CD4-positive, alpha-beta memory T cell (primary cell): ENCODE data around the gene RNF208. TPM values are rescaled to one million over a fixed set of nuclear protein-coding genes. Genes with fewer than 3 reads are reported as not detected.
"Not testable (repeated sequence)": the region's sequence is repeated elsewhere in the genome, so short reads cannot be mapped to it uniquely, and the experiment has no call there.

Experiments
- CTCF ChIA-PET: fragments of 350-600 bp; sonication (Branson Sonifier 250); formaldehyde crosslinking; loops from one replicate; lab custom pipeline; 2021; ENCODE audit warnings: inconsistent platforms; ENCODE audit not compliant: partially characterized antibody; lab: Charles Lee
- POLR2A ChIA-PET: fragments of 350-600 bp; sonication (Branson Sonifier 250); formaldehyde crosslinking; loops from one replicate; lab custom pipeline; 2021; ENCODE audit not compliant: partially characterized antibody; lab: Charles Lee
- DNase-seq, 5 donors: peaks; one replicate each; pipeline versions ENCODE4 v3.0.0 to v3.0.0-alpha.2; 2020 to 2022; ENCODE audit warnings: mixed read lengths in 1 of 5
- H3K27ac ChIP-seq: one replicate; pipeline ENCODE4 v1.7.0; 2013; ENCODE audit warnings: low read depth, low read length
- H3K27me3 ChIP-seq: 2 replicates; pipeline ENCODE4 v1.7.0; 2013; ENCODE audit warnings: mild to moderate bottlenecking, low read length, moderate library complexity; ENCODE audit not compliant: insufficient read depth
- H3K36me3 ChIP-seq: 2 replicates; pipeline ENCODE4 v1.7.0; 2013; ENCODE audit warnings: mild to moderate bottlenecking, low read length, moderate library complexity; ENCODE audit not compliant: insufficient read depth
- H3K4me1 ChIP-seq: 2 replicates; pipeline ENCODE4 v1.7.0; 2013; ENCODE audit warnings: mild to moderate bottlenecking, low read length, moderate library complexity; ENCODE audit not compliant: insufficient read depth
- H3K4me3 ChIP-seq, 2 donors: one replicate each; pipeline ENCODE4 v1.7.0; 2013; ENCODE audit warnings: low read length in 2 of 2, mild to moderate bottlenecking in 1 of 2
- H3K9me3 ChIP-seq, 2 donors: one replicate each; pipeline ENCODE4 v1.7.0; 2013; ENCODE audit warnings: low read length in 2 of 2, control low read depth in 1 of 2; ENCODE audit not compliant: control insufficient read depth in 1 of 2
- H3K27ac Mint-ChIP-seq, 7 donors: one replicate each; pipeline ENCODE4 v1.8.0; 2020 to 2021; ENCODE audit warnings: mixed read lengths in 7 of 7, mild to moderate bottlenecking in 6 of 7, inconsistent platforms in 3 of 7, moderate library complexity in 3 of 7
- H3K27me3 Mint-ChIP-seq, 2 donors: one replicate each; pipeline ENCODE4 v1.8.0; 2020 to 2021; ENCODE audit warnings: mixed read lengths in 2 of 2
- H3K36me3 Mint-ChIP-seq, 2 donors: one replicate each; pipeline ENCODE4 v1.8.0; 2020 to 2021; ENCODE audit warnings: mixed read lengths in 2 of 2, inconsistent platforms in 1 of 2, mild to moderate bottlenecking in 1 of 2
- H3K4me1 Mint-ChIP-seq, 4 donors: one replicate each; pipeline ENCODE4 v1.8.0; 2020 to 2021; ENCODE audit warnings: mixed read lengths in 4 of 4, mild to moderate bottlenecking in 1 of 4
- H3K4me3 Mint-ChIP-seq, 8 donors: one replicate each; pipeline ENCODE4 v1.8.0; 2020 to 2021; ENCODE audit warnings: mixed read lengths in 8 of 8, mild to moderate bottlenecking in 7 of 8, moderate library complexity in 6 of 8, inconsistent platforms in 3 of 8
- H3K9me3 Mint-ChIP-seq, 8 donors: one replicate each; pipeline ENCODE4 v1.8.0; 2020 to 2021; ENCODE audit warnings: mixed read lengths in 8 of 8, mild to moderate bottlenecking in 5 of 8, inconsistent platforms in 3 of 8, moderate library complexity in 1 of 8
- intact Hi-C: fragments of 100-400 bp; cut with micrococcal nuclease; formaldehyde crosslinking; loops from one replicate; pipeline ENCODE4 v1.15.1; 2023
- polyA plus RNA-seq, 2 donors: library from polyadenylated mRNA; unstranded; fragments of 300-500 nt; fragmentation: Illumina TruSeq; gene quantifications; one replicate each; pipeline ENCODE4 v1.2.3, GENCODE V29; 2021
- total RNA-seq, 2 experiments: library from RNA; stranded (reverse); gene quantifications; one replicate each; pipeline ENCODE4 v1.2.3, GENCODE V29; 2021

The RNF208 gene
- total and polyA plus RNA-seq, 4 experiments from 2014 or later = 0.64 to 1.3 TPM; not detected in 2

DNA sequence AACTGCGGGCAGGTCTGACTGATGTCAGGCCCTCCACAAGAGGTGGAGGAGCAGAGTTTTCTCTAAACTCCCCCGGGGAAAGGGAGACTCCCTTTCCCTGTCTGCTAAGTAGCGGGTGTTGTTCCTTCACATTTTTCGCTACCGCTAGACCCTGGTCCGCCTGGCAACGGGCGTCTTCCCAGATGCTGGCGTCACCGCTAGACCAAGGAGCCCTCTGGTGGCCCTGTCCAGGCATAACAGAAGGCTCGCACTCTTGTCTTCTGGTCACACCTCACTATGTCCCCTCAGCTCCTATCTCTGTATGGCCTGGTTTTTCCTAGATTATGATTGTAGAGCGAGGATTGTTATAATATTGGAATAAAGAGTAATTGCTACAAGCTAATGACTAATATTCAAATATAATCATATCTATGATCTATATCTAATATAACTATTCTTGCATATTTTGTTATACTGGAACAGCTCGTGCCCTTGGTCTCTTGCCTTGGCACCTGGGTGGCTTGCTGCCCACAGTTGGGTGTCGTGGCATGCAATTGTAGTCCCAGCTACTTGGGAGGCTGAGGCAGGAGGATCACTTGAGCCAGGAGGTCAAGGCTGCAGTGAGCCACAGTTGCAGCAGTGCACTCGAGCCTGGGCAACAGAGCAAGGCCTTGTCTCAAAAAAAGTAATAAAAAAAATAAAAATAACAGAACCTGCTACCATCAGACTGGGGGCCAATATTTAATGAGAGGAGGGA lies 40.3 kb upstream of the RNF208 start:
- H3K4me1 Mint-ChIP-seq, H3K9me3 ChIP-seq, H3K27ac Mint-ChIP-seq, H3K4me1 ChIP-seq, H3K27me3 Mint-ChIP-seq, H3K27me3 ChIP-seq, H3K4me3 Mint-ChIP-seq, H3K4me3 ChIP-seq, H3K27ac ChIP-seq, H3K9me3 Mint-ChIP-seq, intact Hi-C loops: not testable (repeated sequence)
- peaks cover 11 to 14% of the 10 kb centered on the region in 2 donors for H3K36me3 Mint-ChIP-seq
- POLR2A ChIA-PET = interaction anchor here (1.3 kb wide), 1 partner anchor 22 kb away, joined by 3 read pairs; no protein-coding TSS in a partner anchor
- CTCF ChIA-PET = interaction anchor here (2.7 kb wide), 1 partner anchor 26 kb away, joined by 13 read pairs; no protein-coding TSS in a partner anchor
- peaks cover 27% of the 10 kb centered on the region for H3K36me3 ChIP-seq
- DNase-seq = peak in 1 of 5 donors; percentile 4

DNA sequence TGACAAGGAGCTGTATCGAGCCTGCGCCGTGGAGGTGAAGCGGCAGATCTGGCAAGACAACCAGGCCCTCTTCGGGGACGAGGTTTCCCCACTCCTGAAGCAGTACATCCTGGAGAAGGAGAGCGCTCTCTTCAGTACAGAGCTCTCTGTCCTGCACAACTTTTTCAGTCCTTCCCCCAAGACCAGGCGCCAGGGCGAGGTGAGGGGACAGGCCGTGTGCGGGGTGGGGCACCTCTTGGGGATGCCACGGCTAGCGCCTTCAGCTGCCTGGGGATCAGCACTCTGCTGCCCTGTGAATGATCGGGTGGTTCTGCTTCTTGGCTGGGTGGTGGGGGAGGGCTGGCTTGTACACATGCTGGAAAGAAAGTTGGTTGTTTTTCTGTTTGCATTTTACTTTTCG lies 34.8 kb upstream of the RNF208 start:
- H3K27ac Mint-ChIP-seq = peak overlapping the region in 3 of 7 donors; percentile 21 to 71 (median 70)
- Histone ChIP-seq H3K4me3 (no peak overlapping the region), H3K27ac (no peak overlapping the region), H3K9me3 (no peaks in the 10 kb centered on the region), H3K27me3 (no peaks in the 10 kb centered on the region), H3K36me3 (peaks cover 8% of the 10 kb centered on the region), H3K4me1 (peaks cover 25% of the 10 kb centered on the region)
- ChIA-PET CTCF (interaction anchor here (0.9 to 2.5 kb wide), 3 partner anchors 16 to 45 kb away, joined by 3 to 14 read pairs (median 9); partner anchors contain the start of genes NRARP and TUBB4B), POLR2A (interaction anchor here (1.0 to 10.6 kb wide), 9 partner anchors 16 to 449 kb away, joined by 3 to 260 read pairs (median 6); partner anchors contain the start of genes ANAPC2, EXD3, MAN1B1 and NOXA1)
- intact Hi-C loops = no loop called here
- peaks cover 7 to 10% of the 10 kb centered on the region in 2 donors for H3K36me3 Mint-ChIP-seq
- H3K4me1 Mint-ChIP-seq = peaks cover 2 to 30% (median 10%) of the 10 kb centered on the region in 4 donors
- peak overlapping the region; percentile 88 to 94 (median 92) for H3K4me3 Mint-ChIP-seq
- peaks cover 0 to 3% (median 0%) of the 10 kb centered on the region in 8 donors for H3K9me3 Mint-ChIP-seq
- no peak for DNase-seq
- H3K27me3 Mint-ChIP-seq = no peaks in the 10 kb centered on the region

DNA sequence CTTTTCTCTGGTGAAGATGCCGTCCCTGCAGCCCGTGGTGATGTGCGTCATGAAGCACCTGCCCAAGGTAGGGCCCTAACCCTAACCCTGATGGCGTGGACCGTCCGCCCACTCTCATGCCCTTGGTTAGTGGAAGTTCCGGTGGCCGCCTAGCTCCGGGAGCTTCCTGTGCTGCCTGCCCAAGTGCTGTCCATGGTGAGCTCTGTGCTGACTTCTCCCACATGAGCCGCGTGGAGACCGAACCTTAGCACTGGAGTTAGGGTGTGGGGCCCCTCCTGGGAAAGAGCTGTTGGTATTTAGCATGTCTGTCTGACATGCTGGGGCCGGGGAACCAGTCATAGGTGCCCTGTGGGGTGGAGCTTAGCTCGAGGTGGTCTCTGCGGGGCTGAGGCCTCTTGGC lies 34.3 kb upstream of the RNF208 start:
- intact Hi-C loops = no loop called here
- H3K27me3 Mint-ChIP-seq = no peaks in the 10 kb centered on the region
- Histone ChIP-seq H3K4me3 (peak overlapping the region; percentile 66 to 78), H3K27ac (no peak overlapping the region), H3K9me3 (no peaks in the 10 kb centered on the region), H3K27me3 (no peaks in the 10 kb centered on the region), H3K36me3 (peaks cover 8% of the 10 kb centered on the region), H3K4me1 (peaks cover 25% of the 10 kb centered on the region)
- peaks cover 2 to 25% (median 10%) of the 10 kb centered on the region in 4 donors for H3K4me1 Mint-ChIP-seq
- H3K9me3 Mint-ChIP-seq = peaks cover 0 to 3% (median 0%) of the 10 kb centered on the region in 8 donors
- DNase-seq = no peak
- ChIA-PET CTCF (interaction anchor here (0.6 to 2.5 kb wide), 4 partner anchors 16 to 138 kb away, joined by 3 to 14 read pairs (median 6); partner anchors contain the start of genes NRARP and TUBB4B), POLR2A (interaction anchor here (0.6 to 10.6 kb wide), 12 partner anchors 9 to 448 kb away, joined by 3 to 260 read pairs (median 6); partner anchors contain the start of genes ANAPC2, EXD3, MAN1B1 and NOXA1)
- H3K4me3 Mint-ChIP-seq = peak overlapping the region; percentile 88 to 94 (median 92)
- H3K36me3 Mint-ChIP-seq = peaks cover 2 to 5% of the 10 kb centered on the region in 2 donors
- H3K27ac Mint-ChIP-seq = peak overlapping the region in 1 of 7 donors; percentile 71

DNA sequence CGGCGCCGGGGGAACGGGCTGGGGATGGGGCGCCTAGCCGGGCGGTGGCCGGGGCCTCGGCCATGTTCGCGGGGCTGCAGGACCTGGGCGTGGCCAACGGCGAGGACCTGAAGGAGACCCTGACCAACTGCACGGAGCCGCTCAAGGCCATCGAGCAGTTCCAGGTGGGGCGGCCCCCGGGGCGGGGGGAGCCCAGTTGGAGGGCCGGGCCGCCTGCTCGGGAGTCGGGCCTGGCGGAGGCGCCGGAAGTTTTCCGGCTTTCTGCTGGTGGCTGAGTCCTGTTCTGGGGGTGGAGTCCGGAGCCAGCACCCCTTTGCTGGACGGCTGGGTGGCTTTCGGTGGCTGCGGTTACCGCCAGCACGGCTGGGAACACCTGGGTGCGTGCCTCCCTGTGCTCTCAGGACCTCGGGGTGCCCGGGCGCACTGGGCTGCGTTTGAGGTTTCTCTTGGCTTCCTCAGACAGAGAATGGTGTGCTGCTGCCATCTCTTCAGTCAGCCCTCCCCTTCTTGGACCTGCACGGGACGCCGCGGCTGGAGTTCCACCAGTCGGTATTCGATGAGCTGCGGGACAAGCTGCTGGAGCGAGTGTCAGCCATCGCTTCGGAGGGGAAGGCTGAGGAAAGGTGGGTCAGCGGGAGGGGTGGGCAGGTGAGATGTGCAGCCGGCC lies 33.5 kb upstream of the RNF208 start:
- peaks cover 8% of the 10 kb centered on the region for H3K36me3 ChIP-seq
- H3K9me3 ChIP-seq = no peaks in the 10 kb centered on the region
- peaks cover 2 to 24% (median 10%) of the 10 kb centered on the region in 4 donors for H3K4me1 Mint-ChIP-seq
- H3K4me1 ChIP-seq = peaks cover 25% of the 10 kb centered on the region
- H3K9me3 Mint-ChIP-seq = peaks cover 0 to 3% (median 0%) of the 10 kb centered on the region in 8 donors
- ChIA-PET POLR2A (interaction anchor here (0.6 to 10.6 kb wide), 17 partner anchors 10 to 447 kb away, joined by 3 to 260 read pairs (median 5); partner anchors contain the start of genes ANAPC2, CYSRT1, EXD3 and MAN1B1), CTCF (interaction anchor here (0.6 to 2.5 kb wide), 7 partner anchors 15 to 138 kb away, joined by 3 to 14 read pairs (median 3); partner anchors contain the start of gene TUBB4B)
- intact Hi-C loops = loop anchor here (1.0 kb wide), 3 partner anchors 14 to 169 kb away; partner anchors contain the start of genes MAN1B1 and TUBB4B
- no peaks in the 10 kb centered on the region for H3K27me3 ChIP-seq
- DNase-seq = peak in 1 of 5 donors; percentile 56
- H3K27me3 Mint-ChIP-seq = no peaks in the 10 kb centered on the region
- peak overlapping the region; percentile 88 to 94 (median 92) for H3K4me3 Mint-ChIP-seq
- peak overlapping the region in 6 of 7 donors; percentile 43 to 92 (median 65) for H3K27ac Mint-ChIP-seq
- H3K36me3 Mint-ChIP-seq = peaks cover 2 to 5% of the 10 kb centered on the region in 2 donors
- H3K4me3 ChIP-seq = peak overlapping the region; percentile 66 to 78
- peak overlapping the region; percentile 69 for H3K27ac ChIP-seq

DNA sequence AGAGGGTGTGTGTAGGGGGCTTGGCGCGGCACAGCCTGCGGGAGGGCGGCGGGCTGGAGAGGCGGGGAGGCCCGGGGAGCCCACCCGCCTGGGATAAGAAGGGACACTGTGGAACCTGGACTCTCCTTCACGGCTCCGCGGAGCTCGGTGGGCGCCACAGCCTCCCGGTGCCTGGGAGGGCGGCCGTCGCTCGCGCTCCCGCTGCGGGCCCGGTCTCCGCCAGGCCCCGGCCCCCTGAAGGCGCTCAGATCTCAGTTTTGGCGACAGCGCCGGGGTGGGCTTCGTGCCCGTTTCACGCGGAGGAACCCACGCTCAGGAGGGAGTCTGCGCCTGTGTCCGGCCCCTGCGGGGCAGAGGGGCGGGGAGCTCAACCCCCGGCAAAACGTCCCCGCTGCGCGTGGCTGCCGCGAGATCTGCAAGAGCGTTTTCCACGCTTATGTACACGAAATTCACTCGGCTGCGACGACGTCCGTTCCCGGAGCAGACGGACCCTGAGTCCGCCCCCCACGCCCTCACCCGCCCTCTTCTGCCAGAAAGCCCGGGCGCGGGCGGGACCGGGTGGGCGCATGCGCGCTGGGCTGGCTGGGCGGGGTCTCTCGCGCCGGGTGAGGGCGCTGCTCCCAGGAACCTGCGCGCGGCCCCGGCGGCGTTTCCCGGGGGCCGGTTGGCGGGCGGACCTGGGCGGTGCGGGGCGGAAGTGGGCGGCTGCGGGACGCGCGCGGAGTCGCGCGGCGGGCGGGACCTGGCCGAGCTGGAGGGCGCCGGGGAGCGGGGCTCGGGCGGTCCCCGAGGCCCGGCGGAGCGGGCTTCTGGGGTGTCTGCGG lies 32.8 kb upstream of the RNF208 start, which contains the start of gene NELFB:
TSS of gene NELFB (plus strand) at position 704 of the 824 bp plus-strand sequence.
- intact Hi-C loops = loop anchor here (1.0 kb wide), 3 partner anchors 14 to 169 kb away; partner anchors contain the start of genes MAN1B1 and TUBB4B
- H3K36me3 Mint-ChIP-seq = peaks cover 2 to 5% of the 10 kb centered on the region in 2 donors
- peaks cover 25% of the 10 kb centered on the region for H3K4me1 ChIP-seq
- H3K27ac ChIP-seq = peak within 1 kb of the TSS; percentile 69
- ChIA-PET CTCF (interaction anchor here (0.9 to 2.0 kb wide), 7 partner anchors 12 to 159 kb away, joined by 3 to 10 read pairs (median 3); partner anchors contain the start of gene TUBB4B), POLR2A (interaction anchor here (0.6 to 10.6 kb wide), 14 partner anchors 11 to 168 kb away, joined by 3 to 260 read pairs (median 5); partner anchors contain the start of genes ANAPC2, CYSRT1, EXD3 and MAN1B1)
- no peaks in the 10 kb centered on the region for H3K9me3 ChIP-seq
- H3K27ac Mint-ChIP-seq = peak within 1 kb of the TSS; percentile 43 to 92 (median 77)
- peaks cover 2 to 24% (median 10%) of the 10 kb centered on the region in 4 donors for H3K4me1 Mint-ChIP-seq
- H3K36me3 ChIP-seq = peaks cover 8% of the 10 kb centered on the region
- H3K27me3 ChIP-seq = no peaks in the 10 kb centered on the region
- peak; percentile 89 to 98 (median 94) for DNase-seq
- no peaks in the 10 kb centered on the region for H3K27me3 Mint-ChIP-seq
- H3K4me3 Mint-ChIP-seq = peak within 1 kb of the TSS; percentile 88 to 94 (median 92)
- H3K9me3 Mint-ChIP-seq = peaks cover 0 to 3% (median 0%) of the 10 kb centered on the region in 8 donors
- peak within 1 kb of the TSS; percentile 66 to 81 for H3K4me3 ChIP-seq
